GM19025 (cell line): ENCODE results near the gene SAMD5.

ENCODE experiments used
- ATAC-seq: cut with Tn5 transposase; IDR thresholded peaks from one replicate; pipeline ENCODE4 v1.9.1; 2021; ENCODE audit warnings: mild to moderate bottlenecking, low read depth, moderate library complexity; ENCODE audit not compliant: unreplicated experiment

The SAMD5 gene

DNA sequence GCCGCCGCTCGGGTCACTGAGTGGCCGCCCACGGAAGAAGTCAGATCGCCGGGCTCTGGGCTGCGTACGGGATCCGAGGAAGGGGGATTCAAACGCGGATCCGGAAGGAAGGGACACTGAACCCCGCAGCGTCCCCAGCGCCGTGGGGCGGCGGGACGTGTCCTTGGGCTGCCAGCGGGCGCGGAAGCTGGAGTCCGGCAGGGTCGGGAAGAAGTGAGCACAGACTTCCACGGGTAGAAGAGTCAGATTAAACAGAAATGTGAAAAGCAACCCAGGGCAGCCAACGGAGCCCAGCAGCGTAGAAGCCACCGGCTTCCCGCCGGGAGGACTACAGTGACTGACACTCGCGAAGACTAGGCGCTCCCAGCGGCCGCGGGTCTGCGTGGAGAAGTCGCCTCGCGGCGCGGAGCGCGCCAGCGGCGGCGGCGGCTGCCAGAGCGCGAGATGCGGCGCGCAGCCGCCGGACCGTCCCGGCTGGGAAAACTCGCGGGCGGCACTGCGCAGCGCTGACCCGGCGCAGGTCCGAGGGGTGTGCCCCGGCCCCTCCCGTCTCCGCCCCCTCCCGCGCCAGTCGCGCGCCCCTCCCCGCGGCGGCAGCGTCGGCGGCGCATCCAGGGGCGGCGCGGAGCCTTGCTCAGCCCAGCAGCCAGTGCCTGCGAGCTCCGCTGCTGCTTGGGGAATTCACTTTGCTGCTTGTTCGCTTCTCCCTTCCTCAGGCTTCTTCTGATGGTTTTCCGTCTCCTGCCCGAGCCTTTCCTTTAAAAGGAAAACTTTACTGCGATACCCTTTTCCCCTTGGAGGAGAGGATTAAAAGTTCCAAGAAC lies at the start of gene SAMD5:
Gene SAMD5 (plus strand): TSS at position 649 of the 824 bp plus-strand sequence. CDS start 239 bp downstream, outside the sequence.
- ATAC-seq, result peak; percentile 47

GRCh38 chr6:147459780-147460179 lies 48.7 kb upstream of the SAMD5 start:
- no peak for ATAC-seq

DNA sequence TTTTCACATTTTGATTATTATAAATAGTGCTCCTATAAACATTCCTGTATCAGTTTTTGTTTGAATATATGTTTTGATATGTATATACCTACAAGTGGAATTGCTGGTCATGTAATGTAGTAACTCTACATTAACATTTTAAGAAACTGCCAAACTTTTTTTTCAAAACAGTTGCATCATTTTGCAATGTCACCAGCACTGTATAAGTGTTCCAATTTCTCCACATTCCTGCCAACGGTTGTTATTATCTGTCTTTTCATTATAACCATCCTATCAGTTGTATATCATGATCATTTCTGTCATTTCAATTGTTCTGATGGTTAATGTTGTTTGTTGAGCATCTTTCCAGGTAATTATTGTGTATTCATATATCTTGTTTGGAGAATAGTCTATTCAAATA lies 44.8 kb upstream of the SAMD5 start:
- no peak for ATAC-seq

GRCh38 chr6:147467428-147467827 lies 41.1 kb upstream of the SAMD5 start:
- no peak for ATAC-seq

DNA sequence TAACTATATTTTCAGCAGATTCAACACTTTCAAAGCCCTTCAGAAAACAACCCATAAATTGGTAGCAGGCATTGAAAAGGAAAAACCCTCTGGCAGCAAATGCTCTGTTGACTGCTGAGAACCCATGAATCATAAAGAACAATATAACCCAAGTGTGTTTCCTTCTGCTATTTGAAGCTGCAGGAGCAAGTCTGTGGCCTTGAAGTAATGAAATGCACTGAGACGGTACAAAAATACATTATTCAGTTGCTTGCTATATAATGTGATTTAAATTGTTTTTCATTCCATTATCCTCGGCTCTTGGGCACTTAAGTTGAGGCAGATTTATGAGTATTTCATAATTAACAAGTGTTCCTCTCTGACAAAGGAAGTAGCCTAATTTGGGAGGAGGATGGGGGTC lies 40.6 kb upstream of the SAMD5 start:
- ATAC-seq, result no peak

- ATAC-seq, result no peak
Observed at GRCh38 chr6:147468634-147469033, 39.9 kb upstream of the SAMD5 start.

DNA sequence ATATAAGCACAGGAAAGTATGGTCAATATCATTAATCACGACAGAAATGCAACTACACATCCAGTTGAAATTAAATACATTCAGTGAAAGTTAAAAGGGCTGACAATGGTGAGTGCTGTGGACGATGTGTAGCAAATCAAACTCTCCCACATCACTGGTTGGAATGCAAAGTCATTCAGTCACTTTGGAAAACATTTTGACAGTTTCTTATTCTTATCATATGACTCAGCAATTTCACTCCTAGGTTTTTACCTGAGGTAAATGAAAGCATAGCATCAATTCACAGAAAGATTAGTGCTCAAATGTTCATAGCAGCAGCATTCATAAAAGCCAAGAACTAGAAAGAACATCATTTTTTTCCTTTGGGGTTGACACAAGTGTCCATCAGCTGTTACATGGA lies 28.6 kb upstream of the SAMD5 start:
- ATAC-seq, result no peak

DNA sequence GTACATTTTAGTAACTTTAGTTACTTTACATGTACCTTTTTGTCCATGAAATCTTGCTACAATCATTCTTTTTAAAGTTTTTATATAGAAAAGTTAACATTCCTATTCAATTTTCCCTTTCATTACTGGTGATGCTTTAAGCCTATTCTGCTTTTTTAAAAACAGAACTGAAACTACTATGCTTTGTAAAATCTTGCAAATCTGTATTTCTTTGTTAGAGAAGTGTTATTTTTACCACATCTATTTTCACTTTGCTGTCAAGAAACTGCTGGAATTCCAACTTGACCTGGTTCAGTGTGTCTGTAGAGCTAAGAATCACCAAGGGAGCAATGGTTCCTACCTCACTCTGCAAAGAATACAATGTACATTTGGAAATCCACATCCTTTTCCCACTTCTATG lies 21.8 kb upstream of the SAMD5 start:
- no peak for ATAC-seq

GRCh38 chr6:147497472-147497871 lies 11.0 kb upstream of the SAMD5 start:
- ATAC-seq, result no peak

- ATAC-seq, result no peak
Observed at GRCh38 chr6:147503587-147503986, 4.9 kb upstream of the SAMD5 start.

GRCh38 chr6:147504848-147505247 lies 3.6 kb upstream of the SAMD5 start:
- no peak for ATAC-seq

DNA sequence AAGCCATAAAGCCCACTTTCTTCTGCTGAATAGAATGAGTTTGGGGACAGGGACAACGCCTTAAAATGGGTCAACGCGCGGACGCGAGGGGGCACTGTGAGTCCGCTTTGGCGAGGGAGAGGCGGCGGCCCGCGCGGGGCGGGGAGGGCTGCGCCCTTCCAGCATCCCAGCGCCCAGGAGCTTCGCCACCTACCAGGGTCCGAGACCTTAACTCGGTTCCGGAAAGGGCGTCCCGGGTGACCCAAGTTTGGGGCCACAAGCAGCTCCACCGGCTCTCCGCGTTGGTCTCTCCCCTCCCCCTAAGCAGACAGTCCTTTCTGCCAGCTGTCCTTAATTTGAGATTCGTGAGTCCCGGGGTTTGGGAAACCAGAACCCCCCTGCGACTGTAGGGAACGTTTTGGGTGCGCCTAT lies 1.8 kb upstream of the SAMD5 start:
- no peak for ATAC-seq

DNA sequence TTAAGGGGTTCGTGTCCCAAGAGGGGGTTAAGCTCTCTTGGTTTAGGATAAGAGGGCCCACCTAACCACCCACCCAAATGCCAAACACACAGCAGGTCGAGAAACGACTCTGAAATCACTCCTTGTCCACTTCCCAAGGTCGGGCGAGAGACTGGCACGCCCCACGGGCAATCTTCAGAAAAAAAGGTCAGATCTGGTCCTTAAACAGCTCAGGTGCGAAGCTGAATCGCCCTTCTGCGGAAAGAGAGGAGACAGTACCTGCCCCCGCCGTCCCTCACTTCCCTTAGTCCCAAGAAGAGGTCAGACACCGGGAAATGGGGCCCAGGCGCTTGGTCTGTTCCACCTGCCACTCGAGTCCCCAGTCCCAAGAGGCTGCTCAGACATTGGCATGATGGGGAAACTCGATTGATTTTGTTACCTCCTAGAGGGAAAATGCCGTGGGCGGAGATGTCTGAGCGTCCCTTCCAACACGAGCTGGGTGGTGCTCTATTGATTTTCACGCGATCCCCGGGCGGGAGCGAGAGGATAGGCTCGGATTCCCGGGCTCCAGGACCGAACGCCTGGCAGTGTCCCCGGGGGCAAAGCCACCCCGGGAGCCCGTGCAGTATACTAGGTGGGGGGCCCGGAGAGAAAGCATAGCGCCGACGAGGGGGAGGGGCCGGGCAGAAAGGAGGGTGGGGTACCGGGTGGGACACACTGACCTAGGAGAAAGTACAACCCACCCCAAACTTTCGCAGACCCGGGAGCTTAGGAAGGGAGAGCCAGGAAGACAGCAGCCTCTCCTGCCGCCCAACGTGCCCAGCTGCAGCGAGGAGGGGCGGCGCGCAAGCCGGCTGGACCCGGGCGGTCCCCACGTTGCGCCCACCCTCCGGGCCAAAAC lies 1.1 kb upstream of the SAMD5 start:
- ATAC-seq, result no peak

GRCh38 chr6:147508866-147509608 lies 547 bp downstream of the SAMD5 start:
- ATAC-seq, result peak; percentile 27

- peak; percentile 38 for ATAC-seq
Observed at GRCh38 chr6:147509891-147510290, 1.4 kb downstream of the SAMD5 start.

DNA sequence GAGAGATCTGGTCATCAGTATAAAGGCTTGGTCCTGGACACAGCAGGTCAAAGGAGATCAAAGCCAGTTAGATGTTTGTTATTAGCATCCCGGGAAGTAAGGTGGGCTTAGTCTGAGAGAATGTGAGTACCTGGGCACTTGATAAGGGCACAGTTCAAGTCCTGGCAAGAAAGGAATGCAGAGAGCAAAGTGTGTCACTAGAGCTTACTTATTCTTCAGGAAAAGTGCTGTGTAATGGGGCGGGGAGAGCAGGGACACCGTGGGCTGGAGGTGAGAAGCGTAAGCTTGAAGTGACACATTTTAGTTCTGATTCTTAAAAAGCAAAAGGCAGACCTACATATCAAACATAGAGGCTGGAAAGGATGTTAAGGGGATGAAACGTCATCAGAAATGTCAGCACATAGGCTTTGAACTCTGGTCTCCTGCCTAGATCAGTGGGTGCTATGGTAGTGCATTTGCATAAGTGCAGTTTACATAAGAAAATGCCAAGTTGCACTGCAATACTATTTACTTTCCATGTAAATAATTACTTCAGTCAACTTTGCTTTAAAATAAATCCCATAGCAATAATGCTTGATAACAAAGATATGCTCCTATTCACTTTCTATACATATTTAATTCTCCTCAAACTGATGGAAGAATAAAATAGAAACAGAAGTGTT lies 2.6 kb downstream of the SAMD5 start:
- no peak for ATAC-seq

DNA sequence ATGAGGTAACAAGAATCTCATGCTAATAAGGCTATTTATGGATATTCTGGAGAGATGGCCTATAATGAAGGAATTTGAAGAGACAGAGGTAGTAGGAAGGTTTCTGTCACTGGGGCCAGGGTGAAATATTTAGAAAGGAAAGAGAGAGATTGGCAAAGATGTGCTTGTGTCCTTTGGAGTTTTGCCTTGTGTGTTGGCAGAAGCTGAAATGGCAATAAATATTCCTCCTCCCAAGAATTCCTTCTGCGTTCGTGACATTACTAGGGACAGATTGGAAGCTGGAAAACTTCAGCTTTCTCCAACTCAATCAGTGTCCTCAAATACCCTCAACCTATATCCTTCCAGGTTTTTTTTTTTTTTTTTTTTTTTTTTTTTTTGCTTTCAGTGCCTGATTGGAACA lies 6.3 kb downstream of the SAMD5 start:
- no peak for ATAC-seq

GRCh38 chr6:147515327-147515726 lies 6.8 kb downstream of the SAMD5 start:
- ATAC-seq, result no peak

- no peak for ATAC-seq
Observed at GRCh38 chr6:147522597-147522996, 14.1 kb downstream of the SAMD5 start.

- no peak for ATAC-seq
Observed at GRCh38 chr6:147525519-147526209, 17.2 kb downstream of the SAMD5 start.
